Gastrocnemius medialis (tissue), 4 donors: Measurements from ENCODE around the gene PLA2G2D. TPM values are rescaled to one million over a fixed set of nuclear protein-coding genes. Genes with fewer than 3 reads are reported as not detected.

Experiments used
- ATAC-seq, 2 donors: fragments of 150-250 bp; one replicate each; pipeline ENCODE4 v1.9.1; 2016
- DNase-seq, 2 donors: peaks; one replicate each; pipeline ENCODE4 v3.0.0-alpha.2; 2019
- H3K27ac ChIP-seq, 4 donors: fragments of 200-600 bp; sonication (generic); 1 replicate in 1 of 4; 2 replicates in 3 of 4; pipeline ENCODE4 v1.5.1; 2016 to 2018; ENCODE audit warnings: mild to moderate bottlenecking in 2 of 4, moderate library complexity in 1 of 4
- H3K27me3 ChIP-seq, 3 donors: fragments of 200-600 bp; sonication (generic) in 2 of 3; 1 replicate in 1 of 3; 2 replicates in 2 of 3; pipeline versions ENCODE4 v1.5.1 to v1.6.0; 2016 to 2019; ENCODE audit warnings: mild to moderate bottlenecking in 1 of 3, moderate library complexity in 1 of 3
- H3K36me3 ChIP-seq, 2 donors: fragments of 200-600 bp; sonication (generic) in 1 of 2; one replicate each; pipeline ENCODE4 v1.5.1; 2017 to 2018
- H3K4me1 ChIP-seq, 2 donors: fragments of 200-600 bp; sonication (generic) in 1 of 2; one replicate each; pipeline ENCODE4 v1.5.1; 2016 to 2017; ENCODE audit warnings: mild to moderate bottlenecking in 2 of 2
- H3K4me3 ChIP-seq, 4 donors: fragments of 200-600 bp; sonication (generic) in 3 of 4; 1 replicate in 1 of 4; 2 replicates in 3 of 4; pipeline ENCODE4 v1.5.1; 2016 to 2019; ENCODE audit warnings: mild to moderate bottlenecking in 2 of 4
- H3K9me3 ChIP-seq, 3 donors: fragments of 200-600 bp; sonication (generic) in 2 of 3; 1 replicate in 1 of 3; 2 replicates in 2 of 3; pipeline ENCODE4 v1.5.1; 2016 to 2019
- CTCF ChIP-seq, 5 experiments: fragments of 450-650 bp in 3 of 5; fragments of 200-600 bp in 2 of 5; sonication (generic) in 2 of 5; IDR thresholded peaks in 4 of 5; conservative IDR thresholded peaks in 1 of 5; 1 replicate in 4 of 5; 2 replicates in 1 of 5; pipeline ENCODE4 v1.5.1; 2016 to 2019; ENCODE audit warnings: antibody characterized with exemption in 5 of 5, mild to moderate bottlenecking in 3 of 5, moderate library complexity in 3 of 5
- POLR2A ChIP-seq, 2 donors: fragments of 450-650 bp; IDR thresholded peaks; one replicate each; pipeline ENCODE4 v1.6.1; 2017; ENCODE audit warnings: antibody characterized with exemption in 2 of 2, mild to moderate bottlenecking in 2 of 2, moderate library complexity in 2 of 2
- in situ Hi-C, 4 donors: fragments of 200-750 bp; cut with MboI; loops; one replicate each; pipeline versions ENCODE4 v1.15.0 to v1.8.0; 2017; ENCODE audit warnings: low sequenced_read_pairs in 4 of 4
- intact Hi-C: fragments of 100-400 bp; cut with DNase I; formaldehyde crosslinking; loops from one replicate; pipeline ENCODE4 v1.15.1; 2023; ENCODE audit warnings: low total_unique reads
- total RNA-seq, 4 donors: library from RNA; depleted of rRNA; stranded (reverse); fragments of >200 nt; gene quantifications; one replicate each; pipeline versions ENCODE4 v1.1.0 to v1.2.3, GENCODE V29; 2016

The PLA2G2D gene
- total RNA-seq, 4 donors from 2014 or later: not detected

GRCh38 chr1:20141466-20141865 is 22.1 kb upstream of the PLA2G2D start:
- ATAC-seq (no peak), DNase-seq (no peak)
- Histone ChIP-seq H3K4me1 (no peaks in the 10 kb centered on the region), H3K36me3 (no peaks in the 10 kb centered on the region), H3K27ac (no peak overlapping the region), H3K9me3 (no peaks in the 10 kb centered on the region), H3K27me3 (no peaks in the 10 kb centered on the region), H3K4me3 (no peak overlapping the region)
- in situ Hi-C loops: no loop called here
- intact Hi-C loops: no loop called here
- TF ChIP-seq CTCF (IDR thresholded peaks at IDR 0.05 in 4 of 5, conservative IDR thresholded peaks at IDR 0.05 in 1 of 5): no peak
- TF ChIP-seq POLR2A (IDR thresholded peaks at IDR 0.05): no peak

- TF ChIP-seq CTCF (IDR thresholded peaks at IDR 0.05 in 4 of 5, conservative IDR thresholded peaks at IDR 0.05 in 1 of 5): no peak
- TF ChIP-seq POLR2A (IDR thresholded peaks at IDR 0.05): no peak
- Histone ChIP-seq H3K27ac (no peak overlapping the region), H3K4me3 (no peak overlapping the region), H3K4me1 (no peaks in the 10 kb centered on the region), H3K27me3 (no peaks in the 10 kb centered on the region), H3K9me3 (no peaks in the 10 kb centered on the region), H3K36me3 (no peaks in the 10 kb centered on the region)
- no peak for DNase-seq
- intact Hi-C loops (no loop called here), in situ Hi-C loops (no loop called here)
- ATAC-seq: no peak
Measured at GRCh38 chr1:20141001-20141400, 21.7 kb upstream of the PLA2G2D start.

- intact Hi-C loops (no loop called here), in situ Hi-C loops (no loop called here)
- Histone ChIP-seq H3K36me3 (no peaks in the 10 kb centered on the region), H3K9me3 (no peaks in the 10 kb centered on the region), H3K4me1 (no peaks in the 10 kb centered on the region), H3K4me3 (no peak overlapping the region), H3K27me3 (no peaks in the 10 kb centered on the region), H3K27ac (no peak overlapping the region)
- ATAC-seq: no peak
- no peak for DNase-seq
- TF ChIP-seq POLR2A (IDR thresholded peaks at IDR 0.05): no peak
- no peak for TF ChIP-seq CTCF (IDR thresholded peaks at IDR 0.05 in 4 of 5, conservative IDR thresholded peaks at IDR 0.05 in 1 of 5)
Measured at GRCh38 chr1:20139776-20140612, 20.7 kb upstream of the PLA2G2D start.

- DNase-seq (no peak), ATAC-seq (no peak)
- H3K27me3 ChIP-seq: no peaks in the 10 kb centered on the region
- in situ Hi-C loops: no loop called here
- intact Hi-C loops: no loop called here
- no peaks in the 10 kb centered on the region for H3K9me3 ChIP-seq
- no peak within 1 kb of the TSS for H3K27ac ChIP-seq
- TF ChIP-seq CTCF (IDR thresholded peaks at IDR 0.05 in 4 of 5, conservative IDR thresholded peaks at IDR 0.05 in 1 of 5) (no peak), POLR2A (IDR thresholded peaks at IDR 0.05) (no peak)
- no peaks in the 10 kb centered on the region for H3K36me3 ChIP-seq
- H3K4me3 ChIP-seq: no peak within 1 kb of the TSS
- no peaks in the 10 kb centered on the region for H3K4me1 ChIP-seq
Measured at GRCh38 chr1:20138961-20139550, 19.7 kb upstream of the PLA2G2D start, which contains the start of gene PLA2G2F. Gene PLA2G2F, plus strand, starts transcription at chr1:20139323. Its CDS starts 105 bp downstream, at chr1:20139428.
